ENCODE results near the gene GPR173. TPM values are rescaled to one million over a fixed set of nuclear protein-coding genes. Genes with fewer than 3 reads are reported as not detected.

The GPR173 gene
- total and polyA plus RNA-seq, 9 of the 15 experiments (the other 6 are each of a cell fraction or from before 2014, with no cell fraction given) = 0.01 TPM; not detected in 8

GRCh38 chrX:53093748-53094581, 45.4 kb downstream of the GPR173 start, which contains the start of gene KANTR (continued):
- TF ChIP-seq FOXK1 (CRISPR knock-in tag; IDR thresholded peaks at IDR 0.05; ENCODE audit: borderline replicate concordance) = no peak
- TF ChIP-seq ZNF518B (CRISPR knock-in tag; IDR thresholded peaks at IDR 0.05) = no peak
- peak; percentile 18; the same call in 1 of the 2 replicates for TF ChIP-seq ZBTB7A (IDR thresholded peaks at IDR 0.05; ENCODE audit: borderline replicate concordance, control insufficient read depth, low read depth, low read length)
- TF ChIP-seq THAP12 (CRISPR knock-in tag; IDR thresholded peaks at IDR 0.05) = no peak
- TF ChIP-seq HDAC3 (IDR thresholded peaks at IDR 0.05; ENCODE audit: borderline replicate concordance, partially characterized antibody) = no peak
- TF ChIP-seq NUFIP1 (IDR thresholded peaks at IDR 0.05; ENCODE audit: partially characterized antibody) = no peak
- peak; percentile 82 for TF ChIP-seq MGA (IDR thresholded peaks at IDR 0.05)
- TF ChIP-seq NRF1 (conservative IDR thresholded peaks at IDR 0.05 in 1 of 2, IDR thresholded peaks at IDR 0.05 in 1 of 2) = peak; percentile 74 to 77

Data from K562 (cell line).